ENCODE measurements around the gene STOX1.

GRCh38 chr10:68869623-68870022, 42.3 kb downstream of the STOX1 start:
- TF ChIP-seq IRF4 (IDR thresholded peaks at IDR 0.05; ENCODE audit: low read depth, low read length) (no peak), SMAD1 (IDR thresholded peaks at IDR 0.05; ENCODE audit: low read depth, partially characterized antibody) (no peak), ZBTB4 (CRISPR knock-in tag; IDR thresholded peaks at IDR 0.05) (no peak), SKIL (IDR thresholded peaks at IDR 0.05; ENCODE audit: low read depth, poor library complexity, severe bottlenecking) (no peak), CHD1 (IDR thresholded peaks at IDR 0.05; ENCODE audit: low read depth, low read length) (no peak), E2F8 (IDR thresholded peaks at IDR 0.05; ENCODE audit: low read depth, partially characterized antibody) (no peak)

Data from GM12878 (cell line).